Astrocyte of the spinal cord (primary cell): Measurements from ENCODE around the gene RASGRP1.

Experiments used
- DNase-seq: peaks from one replicate; pipeline ENCODE4 v3.0.0; 2011; ENCODE audit warnings: low read depth, low spot score
- H3K4me3 ChIP-seq: 2 replicates; pipeline ENCODE4 v1.5.1; 2011; ENCODE audit warnings: low read depth, mild to moderate bottlenecking, low read length, moderate library complexity
- in situ Hi-C: cut with HindIII; loops from 2 replicates; pipeline ENCODE4 v1.10.0; 2017; ENCODE audit warnings: low sequenced_read_pairs
- TF ChIP-seq, protein P1 (sequence below): IDR thresholded peaks from 2 replicates; pipeline ENCODE4 v1.5.1; 2012; ENCODE audit warnings: low read depth, mild to moderate bottlenecking, low read length, inconsistent platforms

The RASGRP1 gene

DNA sequence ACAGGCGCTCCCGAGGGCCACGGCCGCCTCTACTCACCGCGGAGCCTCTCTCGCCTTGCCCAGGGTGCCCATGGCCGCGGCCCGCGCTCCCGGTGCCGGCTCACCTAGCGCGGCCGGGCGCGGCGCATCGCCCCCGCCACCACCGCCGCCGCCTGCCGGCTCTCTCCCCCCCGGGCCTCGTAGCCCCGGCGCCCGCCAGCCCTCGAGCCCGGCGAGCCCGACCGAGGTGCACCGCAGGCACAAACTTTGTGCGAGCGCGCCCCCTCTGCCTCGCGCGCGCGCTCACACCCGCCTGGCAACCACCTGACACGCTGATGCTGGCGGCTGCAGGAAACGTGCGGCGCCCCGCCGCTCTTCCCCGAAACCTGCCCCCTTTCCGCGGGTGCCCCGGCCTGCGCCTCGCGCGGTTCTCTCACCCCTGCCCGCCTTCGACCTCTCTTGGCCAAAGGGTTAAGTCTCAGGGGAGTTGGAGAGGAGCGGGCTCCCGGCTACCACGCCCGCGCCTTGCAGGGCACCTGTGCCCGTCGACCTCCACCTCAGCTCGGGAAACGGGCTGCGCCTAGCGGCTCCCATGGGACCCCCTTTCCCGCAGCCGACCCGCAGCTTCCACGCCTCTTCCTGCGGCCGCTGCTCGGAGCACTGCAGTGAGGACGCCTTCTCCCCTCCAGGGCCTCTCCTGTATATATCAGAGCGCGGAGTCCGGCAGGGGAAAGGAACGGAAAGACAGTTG, at the start of gene RASGRP1:
RASGRP1 (minus strand) TSS at position 258 of the 730 bp plus-strand sequence; CDS start at position 72, 186 bp downstream.
- H3K4me3 ChIP-seq, result peak within 1 kb of the TSS; percentile 39
- peak; percentile 41 for DNase-seq
- in situ Hi-C loops, result no loop called here
- TF ChIP-seq, protein P1, sequence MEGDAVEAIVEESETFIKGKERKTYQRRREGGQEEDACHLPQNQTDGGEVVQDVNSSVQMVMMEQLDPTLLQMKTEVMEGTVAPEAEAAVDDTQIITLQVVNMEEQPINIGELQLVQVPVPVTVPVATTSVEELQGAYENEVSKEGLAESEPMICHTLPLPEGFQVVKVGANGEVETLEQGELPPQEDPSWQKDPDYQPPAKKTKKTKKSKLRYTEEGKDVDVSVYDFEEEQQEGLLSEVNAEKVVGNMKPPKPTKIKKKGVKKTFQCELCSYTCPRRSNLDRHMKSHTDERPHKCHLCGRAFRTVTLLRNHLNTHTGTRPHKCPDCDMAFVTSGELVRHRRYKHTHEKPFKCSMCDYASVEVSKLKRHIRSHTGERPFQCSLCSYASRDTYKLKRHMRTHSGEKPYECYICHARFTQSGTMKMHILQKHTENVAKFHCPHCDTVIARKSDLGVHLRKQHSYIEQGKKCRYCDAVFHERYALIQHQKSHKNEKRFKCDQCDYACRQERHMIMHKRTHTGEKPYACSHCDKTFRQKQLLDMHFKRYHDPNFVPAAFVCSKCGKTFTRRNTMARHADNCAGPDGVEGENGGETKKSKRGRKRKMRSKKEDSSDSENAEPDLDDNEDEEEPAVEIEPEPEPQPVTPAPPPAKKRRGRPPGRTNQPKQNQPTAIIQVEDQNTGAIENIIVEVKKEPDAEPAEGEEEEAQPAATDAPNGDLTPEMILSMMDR, result peak; percentile 20

DNA sequence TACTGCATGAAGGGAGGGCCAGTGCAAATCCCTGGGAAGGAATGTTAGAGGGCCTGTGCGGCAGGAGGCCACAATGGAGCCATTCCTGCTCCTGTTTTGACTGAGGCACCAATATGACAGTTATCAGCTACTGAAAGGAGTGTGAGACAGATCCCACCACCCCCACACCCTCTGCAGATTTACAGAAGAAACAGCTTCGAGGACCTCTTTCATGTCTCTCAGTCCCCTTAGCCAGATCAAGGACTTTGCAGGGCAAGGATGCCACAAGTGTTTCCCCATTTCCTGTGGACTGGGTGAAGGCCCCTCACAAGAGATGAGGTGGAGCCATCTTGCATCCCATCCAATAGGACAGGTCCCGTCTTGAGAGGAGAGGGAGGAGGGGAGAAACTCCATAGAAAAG, 48.5 kb upstream of the RASGRP1 start:
- no peak for DNase-seq
- in situ Hi-C loops, result no loop called here

DNA sequence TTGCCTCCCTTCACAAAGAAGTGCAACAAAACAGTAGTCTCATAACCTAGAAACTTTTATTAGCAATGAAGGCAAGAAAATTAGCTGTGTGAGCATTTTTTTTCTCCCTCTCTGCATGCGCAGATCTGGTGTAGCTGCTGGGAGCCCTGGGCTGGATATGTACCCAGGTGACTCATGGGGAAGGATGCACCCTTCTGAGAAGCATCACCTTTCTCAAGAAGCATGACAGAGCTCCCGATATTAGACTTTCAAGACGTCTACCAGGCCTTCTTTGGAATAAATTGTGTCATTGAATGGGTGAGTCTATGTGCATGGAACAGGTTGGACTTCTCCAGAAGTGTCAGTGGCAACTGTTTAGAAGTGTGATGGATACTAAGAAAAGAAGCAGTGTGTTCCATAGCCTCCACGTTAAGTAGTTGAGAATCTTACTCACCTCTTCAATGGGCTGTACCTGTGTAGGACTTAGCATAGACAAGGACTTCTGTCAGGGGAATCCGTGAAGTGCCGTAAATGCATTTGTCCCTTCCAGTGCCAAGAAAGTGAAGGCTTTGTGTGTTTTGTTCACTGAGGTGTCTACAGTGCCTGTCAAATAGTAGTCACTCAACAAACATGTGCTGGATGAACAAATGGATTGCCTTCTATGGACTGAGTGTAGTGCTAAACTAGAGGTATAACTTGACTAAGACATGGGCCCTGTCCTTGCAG, 47.7 kb upstream of the RASGRP1 start:
- in situ Hi-C loops, result no loop called here
- DNase-seq, result no peak
- H3K4me3 ChIP-seq, result no peak overlapping the region
- TF ChIP-seq, protein P1, result no peak

More for the DNA sequence above, 48.5 kb upstream of the RASGRP1 start:
- no peak overlapping the region for H3K4me3 ChIP-seq
- TF ChIP-seq, protein P1, result no peak

DNA sequence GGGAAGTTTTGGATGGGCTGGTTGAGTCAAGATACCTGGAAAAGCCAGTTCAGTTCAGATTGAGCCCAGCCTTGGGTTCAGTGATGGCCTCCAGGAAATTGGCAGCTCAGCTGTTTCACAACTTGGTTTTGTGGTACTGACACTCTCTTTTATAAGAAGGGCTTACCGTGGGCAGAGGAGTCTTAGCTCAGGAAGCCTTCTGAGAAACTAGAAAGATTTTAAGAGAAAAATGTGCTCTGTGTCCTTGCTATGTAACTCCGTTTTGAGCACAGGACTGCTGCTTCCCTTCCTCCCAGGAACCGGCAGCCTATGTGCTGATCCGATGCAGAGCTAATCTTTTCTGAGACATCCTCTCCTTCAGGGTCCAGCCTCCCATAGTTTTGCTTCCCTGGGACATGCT, 46.6 kb upstream of the RASGRP1 start:
- in situ Hi-C loops, result no loop called here
- H3K4me3 ChIP-seq, result no peak overlapping the region
- DNase-seq, result no peak
- TF ChIP-seq, protein P1, result no peak

DNA sequence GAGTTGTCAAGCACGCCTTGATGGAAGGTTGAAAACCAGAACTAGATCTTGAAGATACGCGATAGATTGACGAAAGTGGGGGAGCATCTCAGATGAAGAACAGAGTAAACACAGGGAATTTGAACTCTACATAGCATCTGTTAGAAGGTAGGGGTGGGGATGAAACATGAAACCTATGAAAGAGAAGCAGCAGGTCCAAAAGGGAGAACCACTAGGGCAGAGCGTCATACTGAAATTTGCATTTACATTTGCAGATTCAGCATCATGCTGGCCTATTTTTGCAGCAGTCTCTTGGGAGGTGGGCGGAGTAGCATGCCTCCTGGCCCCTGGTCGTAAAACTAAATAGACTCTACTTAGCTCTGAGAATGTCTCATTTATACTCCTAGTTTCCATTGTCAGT, 46.1 kb upstream of the RASGRP1 start:
- in situ Hi-C loops, result no loop called here
- H3K4me3 ChIP-seq, result no peak overlapping the region
- DNase-seq, result no peak
- TF ChIP-seq, protein P1, result no peak

DNA sequence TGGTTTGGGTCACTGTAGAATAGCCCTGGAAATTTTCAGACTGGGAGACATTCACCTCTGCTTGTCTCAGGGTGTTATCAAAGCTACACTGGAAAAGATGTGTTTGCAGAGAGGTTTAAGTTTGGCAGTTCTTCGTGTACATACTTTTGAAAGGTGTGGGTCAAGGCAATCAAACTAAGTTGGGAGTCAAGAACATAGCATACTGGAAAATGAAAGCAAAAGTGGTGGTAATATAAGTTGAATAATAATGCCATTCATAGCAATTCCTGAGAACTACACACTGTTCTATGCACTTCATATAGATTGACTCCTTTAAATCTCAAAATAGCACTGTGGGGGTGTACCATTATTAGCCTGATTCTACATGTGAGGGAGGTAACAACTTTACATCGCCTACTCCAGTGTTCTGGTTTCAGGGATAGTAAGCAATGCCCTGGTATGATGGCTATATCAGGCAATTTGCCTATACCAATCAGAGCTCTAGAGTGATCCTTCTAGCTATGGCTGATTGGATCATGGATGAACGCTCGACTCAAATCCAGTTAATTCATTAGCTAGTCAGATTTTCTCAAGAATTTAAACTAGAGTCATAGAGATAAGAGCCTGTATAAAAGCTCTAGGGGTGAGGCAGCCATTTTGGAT, 44.6 kb upstream of the RASGRP1 start:
- TF ChIP-seq, protein P1, result no peak
- H3K4me3 ChIP-seq, result no peak overlapping the region
- DNase-seq, result no peak
- in situ Hi-C loops, result no loop called here
